ENCODE results near the gene PON2. TPM values are rescaled to one million over a fixed set of nuclear protein-coding genes. Genes with fewer than 3 reads are reported as not detected.
"Not testable (repeated sequence)": the region's sequence is repeated elsewhere in the genome, so short reads cannot be mapped to it uniquely, and the experiment has no call there.

The PON2 gene
- total RNA-seq, 4 donors from 2014 or later = 41.8 to 91.0 (median 75.8) TPM

- Histone ChIP-seq H3K36me3 (no peaks in the 10 kb centered on the region), H3K4me1 (no peaks in the 10 kb centered on the region), H3K4me3 (no peak overlapping the region), H3K27me3 (no peaks in the 10 kb centered on the region), H3K27ac (no peak overlapping the region), H3K9me3 (no peaks in the 10 kb centered on the region)
- TF ChIP-seq POLR2A (IDR thresholded peaks at IDR 0.05) (no peak), CTCF (IDR thresholded peaks at IDR 0.05) (no peak)
- DNase-seq = no peak
- intact Hi-C loops (cut with DNase I; ENCODE audit: low total_unique reads) = no loop called here
Measured at GRCh38 chr7:95467912-95468607, 33.2 kb upstream of the PON2 start.

- H3K9me3 ChIP-seq; H3K4me3 ChIP-seq; H3K4me1 ChIP-seq; DNase-seq; H3K27me3 ChIP-seq; H3K36me3 ChIP-seq; intact Hi-C loops (cut with DNase I; ENCODE audit: low total_unique reads); H3K27ac ChIP-seq: not testable (repeated sequence)
Measured at GRCh38 chr7:95460653-95461052, 25.8 kb upstream of the PON2 start.

GRCh38 chr7:95457947-95458346, 23.1 kb upstream of the PON2 start:
- DNase-seq = no peak
- no peaks in the 10 kb centered on the region for H3K9me3 ChIP-seq
- no peak for TF ChIP-seq POLR2A (IDR thresholded peaks at IDR 0.05)
- no peak for TF ChIP-seq CTCF (IDR thresholded peaks at IDR 0.05)

GRCh38 chr7:95454438-95455045, 19.7 kb upstream of the PON2 start:
- intact Hi-C loops (cut with DNase I; ENCODE audit: low total_unique reads) = no loop called here

More at GRCh38 chr7:95457947-95458346, 23.1 kb upstream of the PON2 start:
- H3K36me3 ChIP-seq = no peaks in the 10 kb centered on the region
- no peaks in the 10 kb centered on the region for H3K27me3 ChIP-seq
- H3K27ac ChIP-seq = no peak overlapping the region
- no peak overlapping the region for H3K4me3 ChIP-seq
- H3K4me1 ChIP-seq = no peaks in the 10 kb centered on the region
- intact Hi-C loops (cut with DNase I; ENCODE audit: low total_unique reads) = no loop called here

GRCh38 chr7:95446618-95447017, 11.8 kb upstream of the PON2 start:
- no peak overlapping the region for H3K4me3 ChIP-seq
- no peak for DNase-seq
- no peak for TF ChIP-seq POLR2A (IDR thresholded peaks at IDR 0.05)

More at GRCh38 chr7:95454438-95455045, 19.7 kb upstream of the PON2 start:
- Histone ChIP-seq H3K36me3 (no peaks in the 10 kb centered on the region), H3K27me3 (no peaks in the 10 kb centered on the region), H3K9me3 (no peaks in the 10 kb centered on the region), H3K4me3 (no peak overlapping the region), H3K4me1 (no peaks in the 10 kb centered on the region), H3K27ac (no peak overlapping the region)
- TF ChIP-seq POLR2A (IDR thresholded peaks at IDR 0.05) (no peak), CTCF (IDR thresholded peaks at IDR 0.05) (no peak)
- DNase-seq = no peak

GRCh38 chr7:95444796-95445195, 10.0 kb upstream of the PON2 start:
- Histone ChIP-seq H3K36me3 (no peaks in the 10 kb centered on the region), H3K4me1 (no peaks in the 10 kb centered on the region), H3K27me3 (no peaks in the 10 kb centered on the region), H3K27ac (no peak overlapping the region), H3K4me3 (no peak overlapping the region), H3K9me3 (no peaks in the 10 kb centered on the region)
- no peak for DNase-seq
- TF ChIP-seq CTCF (IDR thresholded peaks at IDR 0.05) (no peak), POLR2A (IDR thresholded peaks at IDR 0.05) (no peak)
- intact Hi-C loops (cut with DNase I; ENCODE audit: low total_unique reads) = no loop called here

More at GRCh38 chr7:95446618-95447017, 11.8 kb upstream of the PON2 start:
- H3K27ac ChIP-seq = no peak overlapping the region
- no peaks in the 10 kb centered on the region for H3K27me3 ChIP-seq
- H3K36me3 ChIP-seq = no peaks in the 10 kb centered on the region
- intact Hi-C loops (cut with DNase I; ENCODE audit: low total_unique reads) = no loop called here
- H3K9me3 ChIP-seq = no peaks in the 10 kb centered on the region
- H3K4me1 ChIP-seq = no peaks in the 10 kb centered on the region

Data from uterus (tissue), 4 donors.